MM.1S (cell line): ENCODE measurements around the gene RBM43.

Source experiments
- DNase-seq: peaks from one replicate; pipeline ENCODE4 v3.0.0-alpha.2; 2015
- H2AFZ ChIP-seq: fragments of 300-600 bp; sonication (generic); 2 replicates; pipeline ENCODE4 v1.6.0; 2016; ENCODE audit warnings: antibody characterized with exemption, low read length
- H3F3A ChIP-seq: fragments of 300-600 bp; sonication (generic); 2 replicates; pipeline ENCODE4 v1.6.1; 2016; ENCODE audit warnings: mild to moderate bottlenecking, antibody characterized with exemption, low read length, moderate library complexity, mixed read lengths; ENCODE audit not compliant: insufficient read depth
- H3K27ac ChIP-seq: fragments of 300-600 bp; sonication (generic); 2 replicates; pipeline ENCODE4 v1.5.1; 2016; ENCODE audit warnings: mild to moderate bottlenecking, low read length
- H3K27me3 ChIP-seq: fragments of 300-600 bp; sonication (generic); replicated peaks from 2 replicates; pipeline ENCODE4 v1.6.0; 2016; ENCODE audit warnings: low read length; ENCODE audit not compliant: insufficient read depth
- H3K36me3 ChIP-seq: fragments of 300-600 bp; sonication (generic); replicated peaks from 2 replicates; pipeline ENCODE4 v1.6.1; 2016; ENCODE audit warnings: mild to moderate bottlenecking, low read length, mixed read lengths; ENCODE audit not compliant: insufficient read depth
- H3K4me1 ChIP-seq: fragments of 300-600 bp; sonication (generic); 2 replicates; pipeline ENCODE4 v1.6.1; 2016; ENCODE audit warnings: low read length, mixed read lengths
- H3K4me2 ChIP-seq: fragments of 300-600 bp; sonication (generic); 2 replicates; pipeline ENCODE4 v1.6.0; 2016; ENCODE audit warnings: low read depth, low read length
- H3K4me3 ChIP-seq: fragments of 300-600 bp; sonication (generic); 2 replicates; pipeline ENCODE4 v1.5.1; 2016; ENCODE audit warnings: low read length, mixed read lengths
- H3K79me2 ChIP-seq: fragments of 300-600 bp; sonication (generic); 2 replicates; pipeline ENCODE4 v1.6.1; 2016; ENCODE audit warnings: mixed run types, low read length, mixed read lengths
- H3K9ac ChIP-seq: fragments of 300-600 bp; sonication (generic); 2 replicates; pipeline ENCODE4 v1.6.1; 2016; ENCODE audit warnings: low read length, mixed read lengths
- H3K9me2 ChIP-seq: fragments of 300-600 bp; sonication (generic); replicated peaks from 2 replicates; pipeline ENCODE4 v1.6.1; 2016; ENCODE audit warnings: mild to moderate bottlenecking, low read length, mixed read lengths; ENCODE audit not compliant: insufficient read depth
- H3K9me3 ChIP-seq: fragments of 300-600 bp; sonication (generic); replicated peaks from 2 replicates; pipeline ENCODE4 v1.6.1; 2016; ENCODE audit warnings: mild to moderate bottlenecking, low read length, mixed read lengths; ENCODE audit not compliant: insufficient read depth
- H4K20me1 ChIP-seq: fragments of 300-600 bp; sonication (generic); 2 replicates; pipeline ENCODE4 v1.6.1; 2016; ENCODE audit warnings: mild to moderate bottlenecking, low read length, moderate library complexity, mixed read lengths; ENCODE audit not compliant: insufficient read depth
- CTCF ChIP-seq: fragments of 300-600 bp; sonication (generic); IDR thresholded peaks from 2 replicates; pipeline ENCODE4 v1.5.1; 2016; ENCODE audit warnings: antibody characterized with exemption, low read length, mixed read lengths
- EZH2 ChIP-seq: fragments of 300-600 bp; sonication (generic); optimal IDR thresholded peaks from 2 replicates; pipeline ENCODE3; 2017; ENCODE audit warnings: low read depth, mild to moderate bottlenecking, antibody characterized with exemption, low read length, mixed read lengths
- EZH2phosphoT487 ChIP-seq: fragments of 300-600 bp; sonication (generic); IDR thresholded peaks from 2 replicates; pipeline ENCODE4 v1.6.1; 2018; ENCODE audit warnings: antibody characterized with exemption, low read length

The RBM43 gene

GRCh38 chr2:151302879-151303278 is 41.2 kb upstream of the RBM43 start:
- no peaks in the 10 kb centered on the region for H3K9me2 ChIP-seq
- DNase-seq = no peak
- no peak overlapping the region for H3K27ac ChIP-seq
- H2AFZ ChIP-seq = no peak overlapping the region
- no peaks in the 10 kb centered on the region for H4K20me1 ChIP-seq
- H3K9me3 ChIP-seq = no peaks in the 10 kb centered on the region
- H3K27me3 ChIP-seq = no peaks in the 10 kb centered on the region
- no peak overlapping the region for H3K4me3 ChIP-seq
- no peak overlapping the region for H3K9ac ChIP-seq
- H3K79me2 ChIP-seq = no peaks in the 10 kb centered on the region
- H3F3A ChIP-seq = no peaks in the 10 kb centered on the region
- no peaks in the 10 kb centered on the region for H3K36me3 ChIP-seq
- no peaks in the 10 kb centered on the region for H3K4me1 ChIP-seq
- no peak overlapping the region for H3K4me2 ChIP-seq
- TF ChIP-seq CTCF (no peak), EZH2 (no peak), EZH2phosphoT487 (no peak)

DNA sequence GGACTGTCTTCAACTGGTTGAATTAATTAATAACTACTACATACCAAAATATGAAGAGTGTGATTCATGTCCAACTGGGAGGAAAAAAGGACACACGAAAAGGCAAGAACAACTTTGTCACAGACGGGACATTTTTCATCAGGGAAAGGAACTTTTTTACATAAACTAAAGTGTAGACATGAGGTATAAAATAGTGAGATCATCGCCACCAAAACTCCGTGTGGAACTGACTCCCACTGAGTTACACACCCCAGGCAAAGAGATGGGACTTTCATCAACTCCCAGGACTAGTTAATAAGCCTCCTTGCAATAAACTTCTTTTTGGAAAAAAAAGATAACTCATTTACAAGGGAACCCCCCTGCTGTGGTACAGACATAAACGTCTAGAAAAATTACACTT is 40.7 kb upstream of the RBM43 start:
- Histone ChIP-seq H3K27me3 (no peaks in the 10 kb centered on the region), H4K20me1 (no peaks in the 10 kb centered on the region), H3K36me3 (no peaks in the 10 kb centered on the region), H3K27ac (no peak overlapping the region), H2AFZ (no peak overlapping the region), H3K9me3 (no peaks in the 10 kb centered on the region), H3K4me2 (no peak overlapping the region), H3K9ac (no peak overlapping the region), H3F3A (no peaks in the 10 kb centered on the region), H3K9me2 (no peaks in the 10 kb centered on the region), H3K79me2 (no peaks in the 10 kb centered on the region), H3K4me3 (no peak overlapping the region), H3K4me1 (no peaks in the 10 kb centered on the region)
- no peak for TF ChIP-seq EZH2
- TF ChIP-seq CTCF = no peak
- TF ChIP-seq EZH2phosphoT487 = no peak
- DNase-seq = no peak

GRCh38 chr2:151299920-151300539 is 38.4 kb upstream of the RBM43 start:
- no peak for DNase-seq
- no peak for TF ChIP-seq CTCF
- Histone ChIP-seq H3K79me2 (no peaks in the 10 kb centered on the region), H3K27ac (no peak overlapping the region), H3K4me3 (no peak overlapping the region), H3K4me1 (no peaks in the 10 kb centered on the region), H2AFZ (no peak overlapping the region), H3K27me3 (no peaks in the 10 kb centered on the region), H3F3A (no peaks in the 10 kb centered on the region), H3K9me2 (no peaks in the 10 kb centered on the region), H3K9ac (no peak overlapping the region), H3K36me3 (no peaks in the 10 kb centered on the region), H3K9me3 (no peaks in the 10 kb centered on the region), H4K20me1 (no peaks in the 10 kb centered on the region), H3K4me2 (no peak overlapping the region)
